NT2/D1 (cell line): ENCODE measurements around the gene ADGRB3.

ENCODE experiments used
- SUZ12 ChIP-seq: IDR thresholded peaks from 2 replicates; pipeline ENCODE4 v1.6.1; 2011; ENCODE audit not compliant: insufficient read length, insufficient read depth; ENCODE audit errors: extremely low read depth
- YY1 ChIP-seq: IDR thresholded peaks from 2 replicates; pipeline ENCODE4 v1.6.1; 2011; ENCODE audit not compliant: insufficient read length, insufficient read depth

GRCh38 chr6:69398729-69399128, 763.6 kb downstream of the ADGRB3 start:
- TF ChIP-seq SUZ12 (no peak), YY1 (no peak)
